OCI-LY3 (cell line): Measurements from ENCODE around the gene ZNF716.

Source experiments
- H2AFZ ChIP-seq: fragments of 200-600, 300-600 bp; shearing (Covaris generic); 2 replicates; pipeline ENCODE4 v1.6.0; 2014; ENCODE audit warnings: antibody characterized with exemption, low read depth, low read length
- H3K27ac ChIP-seq: fragments of 200-600, 300-600 bp; sonication (generic); 2 replicates; pipeline ENCODE4 v1.5.1; 2014; ENCODE audit warnings: mild to moderate bottlenecking, low read length, moderate library complexity, mixed read lengths
- H3K27me3 ChIP-seq: fragments of 200-600, 300-600 bp; sonication (generic); 2 replicates; pipeline ENCODE4 v1.6.1; 2014; ENCODE audit warnings: low read depth, low read length, mixed read lengths
- H3K36me3 ChIP-seq: fragments of 200-600, 300-600 bp; sonication (generic); replicated peaks from 2 replicates; pipeline ENCODE3; 2014; ENCODE audit warnings: low read depth, low read length, mixed read lengths
- H3K4me1 ChIP-seq: fragments of 300-600, 200-600 bp; sonication (generic); 2 replicates; pipeline ENCODE4 v1.6.1; 2014; ENCODE audit warnings: low read length, mixed read lengths
- H3K4me2 ChIP-seq: fragments of 200-600, 300-600 bp; sonication (generic); 2 replicates; pipeline ENCODE4 v1.6.1; 2014; ENCODE audit warnings: low read length, mixed read lengths
- H3K4me3 ChIP-seq: fragments of 300-600, 200-600 bp; sonication (generic); 2 replicates; pipeline ENCODE4 v1.5.1; 2014; ENCODE audit warnings: antibody characterized with exemption, mild to moderate bottlenecking, low read length, moderate library complexity
- H3K79me2 ChIP-seq: fragments of 300-600, 200-600 bp; shearing (Covaris generic); 2 replicates; pipeline ENCODE4 v1.6.1; 2014; ENCODE audit warnings: mild to moderate bottlenecking, low read length, mixed read lengths
- H3K9ac ChIP-seq: fragments of 300-600, 200-600 bp; shearing (Covaris generic); 2 replicates; pipeline ENCODE4 v1.6.0; 2014; ENCODE audit warnings: mild to moderate bottlenecking, low read length, moderate library complexity
- H3K9me3 ChIP-seq: fragments of 200-600, 300-600 bp; shearing (Covaris generic); 2 replicates; pipeline ENCODE4 v1.6.1; 2014; ENCODE audit warnings: low read length, mixed read lengths; ENCODE audit not compliant: insufficient read depth
- H4K20me1 ChIP-seq: fragments of 200-600, 300-600 bp; sonication (generic); 2 replicates; pipeline ENCODE4 v1.6.1; 2016; ENCODE audit warnings: low read length, mixed read lengths; ENCODE audit not compliant: insufficient read depth
- CTCF ChIP-seq: fragments of 200-600, 300-600 bp; sonication (generic); IDR thresholded peaks from 2 replicates; pipeline ENCODE4 v1.5.1; 2014; ENCODE audit warnings: antibody characterized with exemption, low read length, low read depth
- EZH2phosphoT487 ChIP-seq: fragments of 200-600 bp; shearing (Covaris generic); IDR thresholded peaks from 2 replicates; pipeline ENCODE4 v1.6.1; 2018; ENCODE audit warnings: antibody characterized with exemption, mixed run types, low read depth

ZNF716 gene

GRCh38 chr7:57412618-57413017 lies 37.4 kb upstream of the ZNF716 start:
- no peaks in the 10 kb centered on the region for H3K9me3 ChIP-seq
- no peaks in the 10 kb centered on the region for H3K36me3 ChIP-seq
- H3K27ac ChIP-seq: no peak overlapping the region
- no peak overlapping the region for H3K9ac ChIP-seq
- H2AFZ ChIP-seq: no peak overlapping the region
- no peaks in the 10 kb centered on the region for H3K27me3 ChIP-seq
- no peaks in the 10 kb centered on the region for H3K79me2 ChIP-seq
- no peaks in the 10 kb centered on the region for H4K20me1 ChIP-seq
- no peak overlapping the region for H3K4me3 ChIP-seq
- H3K4me2 ChIP-seq: no peak overlapping the region
- H3K4me1 ChIP-seq: no peaks in the 10 kb centered on the region
- TF ChIP-seq CTCF (no peak), EZH2phosphoT487 (no peak)

DNA sequence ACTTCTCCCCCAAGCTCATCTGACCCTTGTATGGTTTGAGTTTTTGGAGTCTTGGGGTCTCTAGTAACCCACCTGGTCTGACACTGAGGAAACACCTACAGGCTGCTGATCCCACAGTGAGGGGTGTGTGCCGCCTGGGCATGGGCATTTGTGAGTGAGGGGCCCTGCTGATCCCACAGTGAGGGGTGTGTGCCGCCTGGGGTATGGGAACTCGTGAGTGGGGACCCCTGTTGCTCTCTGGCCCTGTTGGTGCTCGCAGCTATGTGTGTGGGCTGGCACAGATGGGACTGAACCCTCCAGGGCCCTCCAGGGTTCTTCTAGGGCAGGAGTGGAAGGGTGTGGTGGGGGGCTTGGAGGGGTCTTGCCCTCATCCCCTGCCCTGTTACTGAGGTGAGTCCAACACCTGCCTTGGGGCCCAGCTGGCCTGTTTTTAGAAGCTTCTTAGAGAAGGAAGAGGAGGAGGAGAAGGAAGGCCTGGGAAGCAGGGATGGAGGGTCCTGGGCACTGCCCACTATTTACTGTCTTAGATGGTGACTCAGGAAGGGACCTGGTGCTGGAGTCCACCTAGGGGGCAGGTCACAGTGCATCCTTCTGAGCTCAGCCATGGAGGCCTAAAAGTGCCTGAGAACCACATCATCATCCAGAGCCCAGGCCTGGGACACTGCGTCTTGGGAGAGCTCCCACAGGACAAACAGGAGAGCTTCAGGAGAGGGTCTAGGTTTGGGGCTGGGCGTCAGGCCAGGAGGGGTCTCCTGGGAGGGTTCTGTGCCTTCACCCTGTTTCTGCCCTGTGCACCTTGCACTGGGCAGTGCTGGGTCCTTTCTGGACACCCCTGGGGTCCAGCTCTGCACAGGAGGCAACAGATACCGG lies 36.2 kb upstream of the ZNF716 start:
- no peak overlapping the region for H2AFZ ChIP-seq
- H3K27ac ChIP-seq: no peak overlapping the region
- TF ChIP-seq CTCF (no peak), EZH2phosphoT487 (no peak)
- H3K9me3 ChIP-seq: no peaks in the 10 kb centered on the region
- no peak overlapping the region for H3K4me3 ChIP-seq
- no peak overlapping the region for H3K9ac ChIP-seq
- no peak overlapping the region for H3K4me2 ChIP-seq
- H3K4me1 ChIP-seq: no peaks in the 10 kb centered on the region
- H4K20me1 ChIP-seq: no peaks in the 10 kb centered on the region
- H3K27me3 ChIP-seq: no peaks in the 10 kb centered on the region
- no peaks in the 10 kb centered on the region for H3K36me3 ChIP-seq
- H3K79me2 ChIP-seq: no peaks in the 10 kb centered on the region

DNA sequence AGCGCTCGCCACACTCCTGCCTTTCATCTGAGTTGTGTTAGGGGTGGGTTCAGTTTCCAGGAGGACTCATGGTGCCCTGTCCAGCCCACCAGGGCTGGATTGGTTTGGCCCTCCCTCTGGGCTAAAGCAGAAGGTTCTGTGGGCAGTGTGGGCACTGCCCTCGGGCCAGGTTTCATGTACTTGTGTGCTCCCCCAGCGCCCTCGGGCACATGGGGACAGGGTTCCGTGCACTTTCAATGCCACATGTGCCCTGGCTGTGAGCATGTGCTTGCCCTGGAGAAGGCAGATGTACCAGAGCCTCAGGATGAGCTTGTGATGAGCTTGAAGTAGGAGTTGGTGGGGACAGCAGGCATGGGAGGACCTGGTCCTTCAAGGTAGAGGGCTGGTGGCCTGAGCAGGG lies 35.6 kb upstream of the ZNF716 start:
- TF ChIP-seq CTCF (no peak), EZH2phosphoT487 (no peak)
- Histone ChIP-seq H3K27me3 (no peaks in the 10 kb centered on the region), H2AFZ (no peak overlapping the region), H3K4me2 (no peak overlapping the region), H3K36me3 (no peaks in the 10 kb centered on the region), H3K4me3 (no peak overlapping the region), H3K27ac (no peak overlapping the region), H4K20me1 (no peaks in the 10 kb centered on the region), H3K4me1 (no peaks in the 10 kb centered on the region), H3K79me2 (no peaks in the 10 kb centered on the region), H3K9ac (no peak overlapping the region), H3K9me3 (no peaks in the 10 kb centered on the region)

- H3K4me2 ChIP-seq: no peak overlapping the region
- H3K9me3 ChIP-seq: no peaks in the 10 kb centered on the region
- H3K36me3 ChIP-seq: no peaks in the 10 kb centered on the region
- no peak overlapping the region for H3K27ac ChIP-seq
- no peak overlapping the region for H3K4me3 ChIP-seq
- H3K79me2 ChIP-seq: no peaks in the 10 kb centered on the region
- H4K20me1 ChIP-seq: no peaks in the 10 kb centered on the region
- TF ChIP-seq EZH2phosphoT487 (no peak), CTCF (no peak)
- H3K4me1 ChIP-seq: no peaks in the 10 kb centered on the region
- H2AFZ ChIP-seq: no peak overlapping the region
- H3K27me3 ChIP-seq: no peaks in the 10 kb centered on the region
- H3K9ac ChIP-seq: no peak overlapping the region
Measured at GRCh38 chr7:57414852-57415251, 35.1 kb upstream of the ZNF716 start.
